UCSD-AML1 (cell line): Measurements from ENCODE around the gene TOR4A.
"Not testable (repeated sequence)": the region's sequence is repeated elsewhere in the genome, so short reads cannot be mapped to it uniquely, and the experiment has no call there.

Experiments used
- DNase-seq: peaks from one replicate; lab custom pipeline; 2025; ENCODE audit not compliant: unreplicated experiment; lab: John Stamatoyannopoulos, UW

TOR4A gene

DNA sequence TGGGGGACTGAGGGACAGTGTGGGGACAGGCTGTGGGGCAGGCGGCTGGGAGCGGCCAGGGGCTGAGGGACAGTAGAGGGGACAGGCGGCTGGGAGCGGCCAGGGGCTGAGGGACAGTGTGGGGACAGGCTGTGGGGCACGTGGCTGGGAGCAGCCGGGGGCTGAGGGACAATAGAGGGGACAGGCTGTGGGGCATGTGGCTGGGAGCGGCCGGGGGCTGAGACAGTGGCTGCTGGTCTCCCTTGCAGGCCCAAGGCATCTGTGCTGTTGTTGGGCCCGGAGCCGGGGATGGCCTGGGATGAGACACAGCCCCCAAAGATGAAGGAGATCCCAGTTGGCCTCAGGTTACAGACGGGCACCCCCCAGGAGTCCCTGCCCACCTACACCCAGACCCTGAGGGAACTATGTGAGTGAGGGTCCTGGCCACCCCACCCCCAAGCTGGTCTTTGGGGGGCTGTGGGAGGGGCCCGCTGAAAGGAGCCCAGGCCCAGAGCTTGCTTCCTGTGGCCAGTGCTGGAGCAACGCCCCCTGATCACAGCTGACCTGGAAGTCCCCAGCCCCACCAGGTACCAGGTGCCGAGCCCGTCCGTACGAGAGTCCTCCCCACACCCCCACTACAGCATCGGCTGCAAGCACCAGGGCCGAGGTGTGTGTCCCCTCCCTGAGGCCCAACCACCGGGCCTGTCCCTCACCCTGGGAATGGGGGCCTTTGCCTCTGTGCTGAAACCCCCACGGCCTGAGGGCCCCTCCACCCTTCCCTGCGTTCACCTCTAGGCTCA is 25.8 kb upstream of the TOR4A start:
- DNase-seq = no peak

DNA sequence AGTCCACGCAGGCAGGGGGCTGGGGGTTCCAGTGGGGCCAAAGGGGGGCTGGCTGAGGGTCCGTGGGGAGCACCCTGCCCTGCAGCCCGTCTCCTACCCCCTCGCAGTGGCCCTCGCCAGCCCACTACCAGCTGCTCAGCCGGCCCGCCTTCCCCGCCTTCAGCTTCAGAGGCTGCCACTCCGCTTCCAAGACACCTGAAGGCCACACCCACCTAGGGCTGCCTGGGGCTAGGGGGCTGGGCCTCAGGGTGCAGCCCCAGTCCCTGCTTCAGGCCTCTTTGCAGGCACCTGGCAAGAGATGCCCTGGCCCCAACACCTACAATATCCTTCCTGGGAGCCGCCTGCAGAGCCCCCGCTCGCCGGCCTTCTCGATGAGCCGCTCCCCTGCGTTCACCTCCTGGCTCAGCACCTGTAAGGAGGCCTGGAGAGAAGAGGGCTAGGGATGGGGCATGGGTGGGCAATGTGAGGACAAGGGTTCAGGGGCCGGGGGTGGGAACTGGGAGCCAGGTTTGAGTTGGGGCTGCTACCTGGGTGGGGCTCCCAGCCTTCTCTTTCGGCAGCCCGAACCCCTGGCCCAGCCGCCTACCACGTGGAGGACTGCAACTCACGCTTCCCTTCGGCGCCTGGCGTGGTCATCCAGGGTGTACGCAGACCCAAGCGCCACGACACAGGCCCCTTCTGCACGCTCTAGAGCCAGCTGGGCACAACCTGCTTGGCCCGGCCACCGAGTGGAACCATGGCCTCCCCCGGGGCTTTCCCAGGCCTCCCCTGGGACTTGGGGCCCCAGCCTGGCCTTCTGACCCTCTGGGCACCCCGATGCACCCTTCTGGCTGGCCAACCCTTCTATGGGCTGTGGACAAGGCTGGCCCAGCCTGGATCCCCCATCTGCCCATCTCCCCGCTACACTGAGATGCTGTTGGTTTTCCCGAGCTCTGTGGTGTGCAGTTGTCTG is 24.7 kb upstream of the TOR4A start:
- DNase-seq = no peak

DNA sequence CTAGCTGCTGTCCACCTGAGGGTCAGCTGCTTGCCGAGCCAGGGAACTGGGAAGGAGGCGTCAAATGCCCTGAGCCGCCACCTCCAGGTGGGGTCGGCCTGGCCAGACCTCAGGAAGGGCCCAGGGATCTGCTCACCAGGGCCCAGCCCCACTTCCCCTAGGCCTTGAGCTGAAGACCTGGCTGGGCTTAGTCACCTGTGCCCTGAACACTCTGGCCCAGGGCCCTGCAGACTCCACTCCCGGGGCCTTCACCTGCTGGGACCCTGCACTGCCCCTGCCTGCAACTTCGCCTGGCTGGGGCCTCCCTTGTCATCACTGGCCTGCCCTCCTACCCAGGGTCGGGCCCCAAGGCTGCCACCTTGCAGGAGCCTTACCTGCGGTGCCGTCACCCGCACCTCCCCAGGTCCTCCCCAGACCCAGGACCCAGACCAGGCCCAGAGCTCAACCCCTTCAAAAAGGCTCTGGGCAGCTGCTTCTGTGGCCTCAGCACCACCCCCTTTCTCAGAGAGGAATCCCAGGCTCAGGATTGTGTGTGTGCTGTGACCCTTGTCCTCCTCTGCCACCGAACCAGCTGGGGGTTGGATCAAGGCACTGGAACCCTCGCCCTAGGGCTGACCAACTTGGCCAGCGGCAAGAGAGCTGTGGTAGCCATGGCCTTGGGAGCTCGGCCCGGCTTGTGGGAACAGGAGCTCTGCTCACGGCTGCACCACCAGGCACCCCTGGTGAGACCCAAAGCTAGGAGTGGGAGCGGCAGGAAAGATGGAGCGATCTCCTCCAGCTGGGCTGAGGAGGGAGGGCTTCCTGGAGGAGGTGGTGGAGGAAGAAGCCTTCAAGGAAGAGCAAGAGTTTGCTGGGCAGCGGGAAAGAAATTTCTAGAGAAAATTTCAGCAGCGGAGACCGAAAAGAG is 23.6 kb upstream of the TOR4A start:
- no peak for DNase-seq

DNA sequence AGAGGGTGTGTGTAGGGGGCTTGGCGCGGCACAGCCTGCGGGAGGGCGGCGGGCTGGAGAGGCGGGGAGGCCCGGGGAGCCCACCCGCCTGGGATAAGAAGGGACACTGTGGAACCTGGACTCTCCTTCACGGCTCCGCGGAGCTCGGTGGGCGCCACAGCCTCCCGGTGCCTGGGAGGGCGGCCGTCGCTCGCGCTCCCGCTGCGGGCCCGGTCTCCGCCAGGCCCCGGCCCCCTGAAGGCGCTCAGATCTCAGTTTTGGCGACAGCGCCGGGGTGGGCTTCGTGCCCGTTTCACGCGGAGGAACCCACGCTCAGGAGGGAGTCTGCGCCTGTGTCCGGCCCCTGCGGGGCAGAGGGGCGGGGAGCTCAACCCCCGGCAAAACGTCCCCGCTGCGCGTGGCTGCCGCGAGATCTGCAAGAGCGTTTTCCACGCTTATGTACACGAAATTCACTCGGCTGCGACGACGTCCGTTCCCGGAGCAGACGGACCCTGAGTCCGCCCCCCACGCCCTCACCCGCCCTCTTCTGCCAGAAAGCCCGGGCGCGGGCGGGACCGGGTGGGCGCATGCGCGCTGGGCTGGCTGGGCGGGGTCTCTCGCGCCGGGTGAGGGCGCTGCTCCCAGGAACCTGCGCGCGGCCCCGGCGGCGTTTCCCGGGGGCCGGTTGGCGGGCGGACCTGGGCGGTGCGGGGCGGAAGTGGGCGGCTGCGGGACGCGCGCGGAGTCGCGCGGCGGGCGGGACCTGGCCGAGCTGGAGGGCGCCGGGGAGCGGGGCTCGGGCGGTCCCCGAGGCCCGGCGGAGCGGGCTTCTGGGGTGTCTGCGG is 22.7 kb upstream of the TOR4A start, which contains the start of gene NELFB:
Gene NELFB (plus strand): TSS at position 704 of the 824 bp plus-strand sequence.
- peak; percentile 94 for DNase-seq

DNA sequence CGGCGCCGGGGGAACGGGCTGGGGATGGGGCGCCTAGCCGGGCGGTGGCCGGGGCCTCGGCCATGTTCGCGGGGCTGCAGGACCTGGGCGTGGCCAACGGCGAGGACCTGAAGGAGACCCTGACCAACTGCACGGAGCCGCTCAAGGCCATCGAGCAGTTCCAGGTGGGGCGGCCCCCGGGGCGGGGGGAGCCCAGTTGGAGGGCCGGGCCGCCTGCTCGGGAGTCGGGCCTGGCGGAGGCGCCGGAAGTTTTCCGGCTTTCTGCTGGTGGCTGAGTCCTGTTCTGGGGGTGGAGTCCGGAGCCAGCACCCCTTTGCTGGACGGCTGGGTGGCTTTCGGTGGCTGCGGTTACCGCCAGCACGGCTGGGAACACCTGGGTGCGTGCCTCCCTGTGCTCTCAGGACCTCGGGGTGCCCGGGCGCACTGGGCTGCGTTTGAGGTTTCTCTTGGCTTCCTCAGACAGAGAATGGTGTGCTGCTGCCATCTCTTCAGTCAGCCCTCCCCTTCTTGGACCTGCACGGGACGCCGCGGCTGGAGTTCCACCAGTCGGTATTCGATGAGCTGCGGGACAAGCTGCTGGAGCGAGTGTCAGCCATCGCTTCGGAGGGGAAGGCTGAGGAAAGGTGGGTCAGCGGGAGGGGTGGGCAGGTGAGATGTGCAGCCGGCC is 21.9 kb upstream of the TOR4A start:
- peak; percentile 75 for DNase-seq

DNA sequence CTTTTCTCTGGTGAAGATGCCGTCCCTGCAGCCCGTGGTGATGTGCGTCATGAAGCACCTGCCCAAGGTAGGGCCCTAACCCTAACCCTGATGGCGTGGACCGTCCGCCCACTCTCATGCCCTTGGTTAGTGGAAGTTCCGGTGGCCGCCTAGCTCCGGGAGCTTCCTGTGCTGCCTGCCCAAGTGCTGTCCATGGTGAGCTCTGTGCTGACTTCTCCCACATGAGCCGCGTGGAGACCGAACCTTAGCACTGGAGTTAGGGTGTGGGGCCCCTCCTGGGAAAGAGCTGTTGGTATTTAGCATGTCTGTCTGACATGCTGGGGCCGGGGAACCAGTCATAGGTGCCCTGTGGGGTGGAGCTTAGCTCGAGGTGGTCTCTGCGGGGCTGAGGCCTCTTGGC is 21.2 kb upstream of the TOR4A start:
- DNase-seq = no peak

DNA sequence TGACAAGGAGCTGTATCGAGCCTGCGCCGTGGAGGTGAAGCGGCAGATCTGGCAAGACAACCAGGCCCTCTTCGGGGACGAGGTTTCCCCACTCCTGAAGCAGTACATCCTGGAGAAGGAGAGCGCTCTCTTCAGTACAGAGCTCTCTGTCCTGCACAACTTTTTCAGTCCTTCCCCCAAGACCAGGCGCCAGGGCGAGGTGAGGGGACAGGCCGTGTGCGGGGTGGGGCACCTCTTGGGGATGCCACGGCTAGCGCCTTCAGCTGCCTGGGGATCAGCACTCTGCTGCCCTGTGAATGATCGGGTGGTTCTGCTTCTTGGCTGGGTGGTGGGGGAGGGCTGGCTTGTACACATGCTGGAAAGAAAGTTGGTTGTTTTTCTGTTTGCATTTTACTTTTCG is 20.7 kb upstream of the TOR4A start:
- no peak for DNase-seq

DNA sequence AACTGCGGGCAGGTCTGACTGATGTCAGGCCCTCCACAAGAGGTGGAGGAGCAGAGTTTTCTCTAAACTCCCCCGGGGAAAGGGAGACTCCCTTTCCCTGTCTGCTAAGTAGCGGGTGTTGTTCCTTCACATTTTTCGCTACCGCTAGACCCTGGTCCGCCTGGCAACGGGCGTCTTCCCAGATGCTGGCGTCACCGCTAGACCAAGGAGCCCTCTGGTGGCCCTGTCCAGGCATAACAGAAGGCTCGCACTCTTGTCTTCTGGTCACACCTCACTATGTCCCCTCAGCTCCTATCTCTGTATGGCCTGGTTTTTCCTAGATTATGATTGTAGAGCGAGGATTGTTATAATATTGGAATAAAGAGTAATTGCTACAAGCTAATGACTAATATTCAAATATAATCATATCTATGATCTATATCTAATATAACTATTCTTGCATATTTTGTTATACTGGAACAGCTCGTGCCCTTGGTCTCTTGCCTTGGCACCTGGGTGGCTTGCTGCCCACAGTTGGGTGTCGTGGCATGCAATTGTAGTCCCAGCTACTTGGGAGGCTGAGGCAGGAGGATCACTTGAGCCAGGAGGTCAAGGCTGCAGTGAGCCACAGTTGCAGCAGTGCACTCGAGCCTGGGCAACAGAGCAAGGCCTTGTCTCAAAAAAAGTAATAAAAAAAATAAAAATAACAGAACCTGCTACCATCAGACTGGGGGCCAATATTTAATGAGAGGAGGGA is 15.2 kb upstream of the TOR4A start:
- not testable (repeated sequence) for DNase-seq

DNA sequence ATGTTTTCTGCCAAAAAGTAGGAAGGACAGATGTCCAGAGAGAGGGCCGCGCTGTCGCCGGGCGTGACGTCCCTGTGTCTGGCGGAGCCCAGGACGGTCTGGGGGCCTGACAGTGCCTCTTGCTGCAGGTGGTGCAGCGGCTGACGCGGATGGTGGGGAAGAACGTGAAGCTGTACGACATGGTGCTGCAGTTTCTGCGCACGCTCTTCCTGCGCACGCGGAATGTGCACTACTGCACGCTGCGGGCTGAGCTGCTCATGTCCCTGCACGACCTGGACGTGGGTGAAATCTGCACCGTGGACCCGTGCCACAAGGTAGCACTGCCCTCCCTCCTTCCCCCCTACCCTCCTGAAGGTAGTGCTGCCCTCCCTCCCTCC is 14.6 kb upstream of the TOR4A start:
- DNase-seq = no peak

DNA sequence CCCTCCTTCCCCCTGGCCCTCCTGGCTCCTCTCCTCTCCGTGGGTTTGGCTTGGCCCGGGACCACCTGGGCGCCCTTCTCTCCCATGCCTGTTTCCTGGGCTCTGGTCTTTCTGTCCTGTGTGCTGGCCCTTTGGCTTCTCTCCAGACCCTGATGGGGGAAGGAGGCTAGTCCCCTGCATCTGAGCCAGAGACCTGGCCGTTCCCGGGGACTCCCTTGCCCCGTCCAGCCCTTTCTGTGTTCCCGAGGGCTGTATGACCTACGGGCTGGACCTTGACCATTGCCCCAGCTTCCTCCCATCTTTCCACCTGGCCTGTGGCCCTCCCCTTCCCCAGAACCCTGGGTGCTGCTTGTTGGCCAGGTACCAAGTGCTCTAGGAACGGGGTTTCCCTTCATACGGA is 14.0 kb upstream of the TOR4A start:
- no peak for DNase-seq

DNA sequence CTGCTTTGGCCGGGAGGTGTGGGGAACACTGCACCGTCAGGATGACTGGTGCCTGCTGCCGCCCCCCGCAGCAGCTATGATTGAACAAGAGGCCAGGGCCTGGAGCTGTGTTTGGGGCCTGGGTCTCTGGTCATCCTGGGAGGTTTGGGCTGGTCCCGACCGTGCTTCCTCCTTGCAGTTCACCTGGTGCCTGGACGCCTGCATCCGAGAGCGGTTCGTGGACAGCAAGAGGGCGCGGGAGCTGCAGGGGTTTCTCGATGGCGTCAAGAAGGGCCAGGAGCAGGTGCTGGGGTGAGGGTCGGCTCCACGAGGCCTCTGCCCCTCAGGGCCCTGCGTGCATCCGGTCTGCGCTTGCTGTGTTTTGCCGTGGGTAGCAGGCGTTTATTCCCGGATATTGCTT is 13.5 kb upstream of the TOR4A start:
- no peak for DNase-seq

DNA sequence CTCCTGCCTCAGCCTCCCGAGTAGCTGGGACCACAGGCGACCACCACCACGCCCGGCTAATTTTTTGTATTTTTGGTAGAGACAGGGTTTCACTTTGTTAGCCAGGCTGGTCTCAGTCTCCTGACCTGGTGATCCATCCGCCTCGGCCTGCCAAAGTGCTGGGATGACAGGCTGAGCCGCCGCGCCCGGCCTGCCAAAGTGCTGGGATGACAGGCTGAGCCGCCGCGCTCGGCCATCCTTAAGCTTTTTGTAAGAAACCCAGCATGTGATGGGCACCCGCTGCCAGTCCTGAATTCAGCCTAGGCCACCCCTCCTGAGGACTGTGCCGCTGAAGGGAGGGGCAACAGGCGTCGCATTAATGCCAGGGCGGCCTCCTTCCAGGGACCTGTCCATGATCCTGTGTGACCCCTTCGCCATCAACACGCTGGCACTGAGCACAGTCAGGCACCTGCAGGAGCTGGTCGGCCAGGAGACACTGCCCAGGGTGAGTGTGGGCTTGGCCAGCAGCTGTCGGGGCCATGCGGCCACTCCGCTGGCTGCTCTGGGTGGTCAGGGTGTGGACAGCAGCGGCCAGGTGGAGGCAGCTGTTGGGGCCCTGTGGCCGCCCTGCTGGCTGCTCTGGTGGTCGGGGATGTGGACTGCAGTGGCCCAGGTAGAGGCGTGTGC is 11.9 kb upstream of the TOR4A start:
- DNase-seq = no peak

DNA sequence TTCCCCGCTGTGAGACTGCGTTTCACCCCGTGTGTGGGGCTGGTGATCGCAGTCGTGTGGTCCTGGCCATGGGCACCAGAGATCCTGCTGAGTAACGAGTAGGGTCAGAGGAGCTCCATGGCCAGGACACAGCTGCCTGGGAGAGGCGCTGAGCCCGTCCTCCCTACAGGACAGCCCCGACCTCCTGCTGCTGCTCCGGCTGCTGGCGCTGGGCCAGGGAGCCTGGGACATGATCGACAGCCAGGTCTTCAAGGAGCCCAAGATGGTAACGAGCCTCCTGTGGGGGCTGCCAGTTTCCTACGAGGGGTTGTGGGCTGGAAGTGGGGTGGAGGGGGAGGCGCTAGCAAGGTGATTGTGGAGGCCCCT is 11.4 kb upstream of the TOR4A start:
- DNase-seq = no peak

DNA sequence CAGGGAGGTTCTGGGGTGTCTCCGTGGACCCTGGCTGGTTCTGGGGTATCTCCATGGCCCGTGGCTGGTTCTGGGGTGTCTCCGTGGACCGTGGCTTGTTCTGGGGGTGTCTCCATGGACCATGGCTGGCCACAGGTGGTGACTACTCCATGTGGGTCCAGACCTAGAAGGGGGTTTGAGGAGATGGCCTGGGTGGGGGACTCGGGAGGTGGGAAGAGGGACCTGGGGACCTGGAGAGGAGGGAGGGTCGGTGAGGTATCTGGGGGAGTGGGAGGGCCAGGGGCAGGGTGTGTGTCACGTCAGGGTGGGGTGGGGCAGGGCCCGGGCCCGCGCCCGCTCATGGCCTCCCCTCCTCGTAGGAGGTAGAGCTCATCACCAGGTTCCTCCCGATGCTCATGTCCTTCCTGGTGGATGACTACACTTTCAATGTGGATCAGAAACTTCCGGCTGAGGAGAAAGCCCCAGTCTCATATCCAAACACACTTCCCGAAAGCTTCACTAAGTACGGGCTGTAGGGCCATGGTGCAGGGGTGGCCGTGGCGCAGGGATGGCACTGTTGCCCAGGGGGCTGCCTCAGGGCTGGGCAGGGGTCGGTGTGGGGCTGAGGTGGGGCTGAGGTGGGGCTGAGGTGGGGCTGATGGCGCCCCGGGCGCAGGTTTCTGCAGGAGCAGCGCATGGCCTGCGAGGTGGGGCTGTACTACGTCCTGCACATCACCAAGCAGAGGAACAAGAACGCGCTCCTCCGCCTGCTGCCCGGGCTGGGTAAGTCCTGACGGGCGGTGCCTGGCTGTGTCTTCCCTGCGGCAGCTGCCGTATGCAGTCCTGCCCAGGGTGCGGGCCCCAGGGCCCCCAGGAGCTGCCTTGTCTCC is 10.7 kb upstream of the TOR4A start:
- DNase-seq = no peak

DNA sequence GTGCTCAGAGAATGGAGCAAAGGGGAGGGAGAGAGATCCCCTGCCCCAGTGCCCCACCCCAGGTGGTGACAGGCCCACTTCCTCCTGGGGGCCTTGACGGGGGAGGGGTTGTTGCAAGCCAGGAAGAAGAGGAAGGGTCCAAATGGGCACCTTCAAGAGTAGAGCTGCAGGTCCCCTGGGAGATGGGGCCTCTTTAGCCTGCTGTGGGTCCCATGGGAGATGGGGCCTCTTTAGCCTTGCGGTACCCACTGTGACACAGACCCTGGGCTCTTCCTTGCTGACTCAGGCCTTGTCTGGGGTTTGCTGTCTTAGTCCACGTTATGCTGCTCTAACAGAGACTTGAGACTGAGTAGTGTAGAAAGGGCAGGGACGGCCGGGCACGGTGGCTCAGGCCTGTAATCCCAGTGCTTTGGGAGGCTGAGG is 9.6 kb upstream of the TOR4A start:
- DNase-seq = no peak

DNA sequence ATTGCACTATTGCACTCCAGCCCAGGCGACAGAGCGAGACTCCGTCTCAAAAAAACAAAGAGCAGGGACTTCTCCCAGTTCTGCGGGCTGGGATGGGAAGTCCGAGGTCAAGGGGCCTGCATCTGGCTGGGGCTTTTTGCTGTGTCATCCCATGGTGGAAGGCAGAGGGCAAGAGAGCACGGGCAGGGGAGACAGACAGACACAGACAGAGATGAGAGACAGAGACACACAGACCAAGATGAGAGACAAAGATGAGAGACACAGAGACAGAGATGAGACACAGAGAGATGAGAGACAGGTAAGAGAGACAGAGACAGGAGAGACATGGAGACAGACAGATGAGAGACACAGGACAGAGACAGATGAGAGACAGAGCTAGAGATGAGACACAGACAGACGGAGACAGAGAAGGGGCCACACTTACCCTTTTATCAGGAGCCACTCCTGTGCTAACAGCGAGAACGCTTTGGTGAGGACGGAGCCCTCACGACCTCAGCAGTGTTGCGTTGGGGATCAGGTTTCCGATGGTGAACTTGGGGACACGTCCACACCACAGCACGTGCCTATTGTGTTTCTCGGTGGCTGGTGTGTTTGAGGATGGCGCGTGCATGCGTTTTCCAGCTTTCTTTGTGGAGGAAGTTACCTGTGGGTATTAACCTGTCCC is 8.9 kb upstream of the TOR4A start:
- DNase-seq = no peak

DNA sequence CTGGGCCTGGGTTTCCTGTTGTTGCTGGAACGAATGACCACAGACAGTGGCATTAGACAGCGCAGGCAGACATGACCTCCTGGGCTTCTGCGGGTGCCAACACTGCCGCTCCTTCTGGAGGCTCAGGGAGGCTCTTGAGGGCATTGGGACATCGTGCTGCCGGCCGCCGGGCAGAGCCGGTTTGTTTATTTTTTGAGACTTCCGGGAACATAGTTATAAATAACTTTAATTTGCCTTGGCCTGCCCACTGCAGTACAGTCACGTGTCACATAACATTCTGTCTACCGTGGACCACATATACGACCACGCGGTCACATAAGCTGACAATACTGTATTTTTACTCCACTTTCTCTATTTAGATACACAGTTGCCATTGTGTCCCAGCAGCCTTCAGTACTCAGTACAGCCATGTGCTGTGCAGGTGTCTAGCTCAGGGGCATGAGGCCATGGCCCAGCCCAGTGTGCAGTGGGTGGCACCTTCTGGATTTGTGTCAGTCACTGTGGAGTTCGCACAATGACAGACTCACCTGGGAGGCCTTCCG is 8.2 kb upstream of the TOR4A start:
- DNase-seq = no peak
